GM12892 (cell line): Measurements from ENCODE around the gene DGKI.

Experiments
- DNase-seq: peaks from one replicate; pipeline ENCODE4 v3.0.0; 2011; ENCODE audit not compliant: insufficient read length
- FAIRE-seq: peaks from 2 replicates; lab custom pipeline; 2011; peaks lifted over from hg19 to GRCh38; lab: Jason Lieb, UNC
- POLR2A ChIP-seq: IDR thresholded peaks from 2 replicates; pipeline ENCODE4 v1.6.1; 2011; ENCODE audit warnings: low read depth, low read length, control low read depth
- POLR2AphosphoS5 ChIP-seq: IDR thresholded peaks from 2 replicates; pipeline ENCODE4 v1.6.1; 2011; ENCODE audit warnings: low read depth, low read length, control low read depth
- TAF1 ChIP-seq: IDR thresholded peaks from 2 replicates; pipeline ENCODE4 v1.6.1; 2011; ENCODE audit warnings: low read depth, mild to moderate bottlenecking, control low read depth, low read length, borderline replicate concordance

Gene DGKI

DNA sequence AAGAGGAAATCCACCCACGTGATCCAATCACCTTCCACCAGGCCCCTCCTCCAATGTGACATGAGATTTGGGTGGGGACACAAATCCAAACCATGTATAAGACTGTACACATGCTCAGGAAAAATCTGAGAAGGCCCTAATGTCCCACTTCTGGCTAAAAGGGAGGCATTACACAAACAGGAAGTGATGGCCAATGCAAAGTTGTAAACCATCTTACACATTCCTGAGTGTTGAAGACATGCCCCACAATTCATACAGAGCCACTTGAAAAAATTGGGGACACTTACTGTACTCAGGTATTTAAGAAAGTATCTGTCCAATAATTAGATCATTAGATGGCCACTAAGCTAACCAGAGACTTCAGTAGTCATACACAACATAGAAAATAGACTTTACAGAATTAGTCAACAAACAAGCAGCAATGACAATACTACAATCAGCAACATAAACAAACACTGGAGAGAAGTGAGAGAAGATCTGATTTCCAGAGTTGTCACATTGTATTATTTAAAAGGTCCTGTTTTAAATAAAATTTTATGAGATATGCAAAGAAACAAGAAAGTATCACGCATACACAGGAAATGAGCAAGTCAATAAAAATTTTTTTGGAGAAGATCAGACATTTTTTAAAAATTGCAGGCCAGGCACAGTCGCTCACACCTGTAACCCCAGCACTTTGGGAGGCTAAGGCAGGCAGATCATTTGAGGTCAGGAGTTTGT is 143.3 kb downstream of the DGKI start:
- no peak for DNase-seq
- FAIRE-seq, result no peak
- TF ChIP-seq POLR2A (no peak), POLR2AphosphoS5 (no peak), TAF1 (no peak)

DNA sequence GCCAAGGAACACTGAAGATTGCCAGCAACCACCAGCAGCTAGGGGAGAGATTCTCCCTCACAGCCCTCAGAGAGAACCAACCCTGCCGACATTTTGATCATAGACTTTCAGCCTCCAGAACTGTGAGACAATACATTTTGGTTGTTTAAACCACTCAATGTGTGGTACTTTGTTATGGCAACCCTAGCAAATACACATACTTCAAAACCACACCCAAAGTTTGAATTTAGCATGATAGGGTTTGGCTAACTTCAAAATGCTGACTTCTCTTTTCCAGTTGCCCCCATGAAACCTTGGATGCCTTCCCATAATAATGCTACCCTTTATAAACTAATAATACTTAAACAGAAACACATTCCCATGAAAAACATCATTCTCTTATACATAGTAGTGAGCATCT is 149.8 kb downstream of the DGKI start:
- FAIRE-seq (no peak), DNase-seq (no peak)
- TF ChIP-seq POLR2A, result no peak

- TF ChIP-seq POLR2AphosphoS5 (no peak), TAF1 (no peak), POLR2A (no peak)
- no peak for FAIRE-seq
- DNase-seq, result no peak
Observed at GRCh38 chr7:137696376-137696775, 150.4 kb downstream of the DGKI start.

- TF ChIP-seq POLR2AphosphoS5 (no peak), POLR2A (no peak)
- no peak for DNase-seq
- no peak for FAIRE-seq
Observed at GRCh38 chr7:137695942-137696341, 150.8 kb downstream of the DGKI start.

GRCh38 chr7:137695494-137695893 is 151.3 kb downstream of the DGKI start:
- FAIRE-seq, result no peak
- DNase-seq, result no peak
- TF ChIP-seq TAF1, result no peak

DNA sequence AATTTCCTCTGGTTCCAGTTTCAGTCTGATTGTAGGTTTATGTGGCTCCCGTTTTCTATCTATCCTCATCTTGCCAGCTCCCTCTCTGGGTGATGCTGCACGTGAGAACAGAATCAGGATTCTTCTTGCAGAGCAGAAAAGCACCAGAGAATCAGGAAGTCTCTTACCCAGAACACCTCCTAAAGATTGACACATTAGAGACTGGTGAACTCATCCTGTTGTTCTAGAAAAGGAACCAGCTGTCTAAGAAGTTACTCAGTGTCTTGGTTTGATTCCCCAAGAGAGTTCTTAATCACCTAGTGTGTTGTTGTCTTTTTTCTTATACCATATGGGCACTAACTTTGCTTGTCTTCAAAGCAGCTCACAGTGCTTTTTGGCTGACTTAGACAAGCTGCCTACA is 152.4 kb downstream of the DGKI start:
- DNase-seq, result no peak
- FAIRE-seq, result peak; percentile 58
- no peak for TF ChIP-seq TAF1
- no peak for TF ChIP-seq POLR2A
- no peak for TF ChIP-seq POLR2AphosphoS5

DNA sequence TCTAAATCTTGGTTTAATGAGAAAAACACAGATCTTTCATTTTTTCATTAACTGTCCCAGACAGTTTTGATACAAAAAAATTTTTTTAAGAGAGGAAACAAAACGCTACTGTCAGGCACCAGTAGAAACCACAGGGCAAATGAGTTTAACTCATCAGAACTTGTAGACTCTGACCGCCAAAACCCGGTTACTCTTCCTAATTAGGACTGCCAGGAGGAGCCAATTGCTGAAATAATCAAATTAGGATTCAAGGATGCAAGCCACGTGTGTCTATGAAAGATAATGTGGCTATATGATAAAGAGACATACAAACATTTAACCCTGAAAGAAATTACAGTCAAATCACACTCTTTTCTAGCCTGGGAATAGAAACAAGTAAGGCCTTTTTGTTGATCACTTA is 154.4 kb downstream of the DGKI start:
- TF ChIP-seq POLR2A, result no peak
- no peak for FAIRE-seq

DNA sequence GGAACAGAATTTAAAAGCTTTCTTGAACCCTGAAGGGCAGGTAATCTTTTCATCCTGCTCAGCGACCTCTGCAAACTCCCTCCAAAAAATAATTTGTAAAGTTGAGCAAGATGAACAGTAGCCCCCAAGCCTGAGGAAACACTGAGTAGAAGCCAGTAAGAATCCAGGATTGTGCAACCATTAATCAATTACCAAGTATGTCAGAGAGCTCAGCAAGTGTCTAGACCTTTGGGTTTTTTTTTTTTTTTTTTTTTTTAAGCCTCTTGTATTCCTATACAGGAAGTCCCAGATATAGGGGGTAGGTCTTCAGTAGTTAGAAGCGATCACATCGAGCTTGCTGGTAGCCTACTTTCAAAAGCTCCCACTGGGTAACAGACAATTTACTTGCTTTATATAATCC is 155.2 kb downstream of the DGKI start:
- no peak for DNase-seq
- FAIRE-seq, result no peak
- no peak for TF ChIP-seq POLR2AphosphoS5
- no peak for TF ChIP-seq POLR2A
- TF ChIP-seq TAF1, result no peak

More for the DNA sequence above, 154.4 kb downstream of the DGKI start:
- no peak for DNase-seq

DNA sequence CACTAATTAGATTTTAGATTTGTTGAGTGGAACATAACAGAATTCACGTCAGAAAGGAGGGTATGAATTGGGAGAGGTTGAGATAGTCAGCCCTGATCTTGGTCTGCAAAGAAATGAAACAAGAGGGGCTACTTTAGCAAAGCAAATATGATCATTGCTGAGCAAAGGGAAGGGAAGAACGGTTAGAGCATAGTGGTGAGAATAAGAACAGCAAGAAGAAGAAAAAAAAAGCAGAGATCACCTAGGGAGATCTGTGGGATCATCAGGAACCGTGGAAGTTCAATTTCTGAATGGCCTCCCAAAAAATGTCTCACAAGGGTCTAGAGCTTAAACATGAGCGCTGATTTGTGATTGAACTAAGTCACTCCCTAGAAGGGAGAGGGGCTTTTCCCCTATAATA is 156.1 kb downstream of the DGKI start:
- FAIRE-seq (no peak), DNase-seq (no peak)
- no peak for TF ChIP-seq TAF1
- TF ChIP-seq POLR2A, result no peak
- TF ChIP-seq POLR2AphosphoS5, result no peak

DNA sequence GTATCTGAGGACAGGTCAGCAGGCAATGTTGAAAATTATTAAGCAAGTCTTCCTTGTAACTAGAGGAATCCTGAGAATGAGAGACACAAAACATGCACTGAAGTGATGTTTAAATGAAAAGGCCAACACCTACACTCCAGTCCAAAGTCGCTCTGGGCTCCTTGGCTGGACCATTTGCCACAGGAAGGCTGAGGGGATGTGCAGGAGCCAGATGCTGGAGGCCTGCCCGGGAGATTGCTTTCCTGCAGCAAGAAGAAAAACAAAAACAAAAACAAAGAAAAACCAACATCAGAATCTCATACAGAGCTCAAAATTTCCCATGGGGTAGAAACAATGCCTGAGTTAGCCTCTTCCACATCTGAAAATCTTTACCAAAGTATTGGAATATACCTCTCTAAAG is 157.0 kb downstream of the DGKI start:
- DNase-seq (no peak), FAIRE-seq (no peak)
- TF ChIP-seq TAF1 (no peak), POLR2A (no peak), POLR2AphosphoS5 (no peak)

GRCh38 chr7:137687556-137688265 is 159.1 kb downstream of the DGKI start:
- FAIRE-seq (no peak), DNase-seq (no peak)
- TF ChIP-seq POLR2AphosphoS5 (no peak), TAF1 (no peak), POLR2A (no peak)

DNA sequence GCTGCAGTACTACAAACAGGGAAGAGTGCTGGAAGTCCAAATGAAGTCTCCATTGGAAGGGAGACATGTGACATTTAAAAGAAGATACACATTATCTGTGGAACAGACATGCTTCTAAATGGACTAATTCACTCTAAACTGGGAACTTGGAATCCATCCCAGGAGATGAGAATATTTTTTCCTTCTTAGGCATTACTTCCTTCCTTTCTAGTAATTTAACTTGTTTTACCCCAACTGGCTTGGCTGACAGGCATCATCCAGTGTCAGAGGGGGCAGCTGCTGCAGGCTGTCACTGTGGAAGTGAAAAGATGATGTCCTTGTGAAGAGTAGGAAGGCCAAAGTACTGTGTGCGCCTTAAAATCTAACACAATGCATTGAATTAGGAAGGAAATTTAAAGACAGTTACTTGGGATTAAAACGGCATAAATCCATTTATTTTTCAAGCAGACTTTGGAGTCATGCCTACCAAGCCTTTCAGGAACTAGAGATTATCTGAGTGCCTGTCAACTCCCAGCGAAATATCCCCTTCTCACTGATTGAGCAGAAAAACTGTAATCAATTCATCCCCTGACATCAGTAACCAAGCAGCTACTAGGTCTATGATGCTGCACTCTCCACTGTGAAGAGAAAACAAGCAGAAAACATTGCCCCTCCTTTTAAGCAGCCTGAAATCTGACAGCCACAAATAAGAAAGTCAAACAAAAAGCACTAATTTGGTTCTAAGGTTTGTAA is 161.2 kb downstream of the DGKI start:
- no peak for DNase-seq
- no peak for TF ChIP-seq TAF1
- no peak for FAIRE-seq

DNA sequence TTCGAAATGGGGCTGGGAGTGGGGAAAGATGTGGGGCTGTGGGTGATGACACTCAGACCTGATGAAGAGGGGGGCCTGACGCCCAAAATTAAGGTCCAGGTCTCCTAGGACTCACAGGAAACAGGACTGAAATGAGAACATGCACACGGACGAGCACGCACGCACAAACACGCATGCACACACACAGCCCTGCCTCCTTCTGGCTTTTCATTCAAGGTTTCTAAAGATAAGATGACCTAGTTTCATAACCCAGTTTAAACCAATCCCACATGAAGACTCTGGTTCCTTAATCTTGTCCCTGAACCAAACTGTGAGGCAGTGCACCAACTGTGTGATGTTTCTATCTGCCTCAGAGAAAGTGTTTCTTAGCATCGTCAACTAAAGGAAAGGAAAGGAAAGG is 162.0 kb downstream of the DGKI start:
- TF ChIP-seq POLR2A (no peak), POLR2AphosphoS5 (no peak), TAF1 (no peak)
- FAIRE-seq, result no peak
- no peak for DNase-seq
